Activated B cell treated with CpG ODN at 0.5 μM for 24 hours (primary cell): ENCODE results near the gene TGFB1. TPM values are rescaled to one million over a fixed set of nuclear protein-coding genes. Genes with fewer than 3 reads are reported as not detected.

Source experiments
- ATAC-seq: fragments of 200-7000 bp; cut with Tn5 transposase; one replicate; pipeline ENCODE4 v1.10.0; 2021; ENCODE audit warnings: low read depth, mild to moderate bottlenecking, moderate library complexity
- CTCF ChIA-PET: fragments of 350-600 bp; sonication (Branson Sonifier 250); formaldehyde crosslinking; loops from one replicate; lab custom pipeline; 2021; ENCODE audit warnings: antibody characterized with exemption; lab: Charles Lee
- POLR2A ChIA-PET: fragments of 350-600 bp; sonication (Branson Sonifier 250); formaldehyde crosslinking; loops from one replicate; lab custom pipeline; 2021; ENCODE audit warnings: antibody characterized with exemption; lab: Charles Lee
- DNase-seq: peaks from one replicate; pipeline ENCODE4 v3.0.0; 2022
- H3K27ac Mint-ChIP-seq: one replicate; pipeline ENCODE4 v1.8.0; 2020; ENCODE audit warnings: mixed read lengths
- H3K27me3 Mint-ChIP-seq: one replicate; pipeline ENCODE4 v1.8.0; 2021; ENCODE audit warnings: mixed read lengths
- H3K36me3 Mint-ChIP-seq: one replicate; pipeline ENCODE4 v1.8.0; 2021; ENCODE audit warnings: low read depth, mixed read lengths
- H3K4me1 Mint-ChIP-seq: one replicate; pipeline ENCODE4 v1.8.0; 2021; ENCODE audit warnings: mixed read lengths
- H3K4me3 Mint-ChIP-seq: one replicate; pipeline ENCODE4 v1.8.0; 2020; ENCODE audit warnings: mild to moderate bottlenecking, mixed read lengths
- H3K9me3 Mint-ChIP-seq: one replicate; pipeline ENCODE4 v1.8.0; 2020; ENCODE audit warnings: mixed read lengths
- intact Hi-C: fragments of 100-400 bp; cut with micrococcal nuclease; formaldehyde crosslinking; loops from one replicate; pipeline ENCODE4 v1.15.1; 2024
- total RNA-seq: library from RNA; stranded (reverse); gene quantifications from 2 replicates; pipeline ENCODE4 v1.2.3, GENCODE V29; 2022
- TF ChIP-seq, protein P1 (sequence below): fragments of 200-600 bp; IDR thresholded peaks from one replicate; pipeline ENCODE4 v1.8.0; 2022; ENCODE audit warnings: antibody characterized with exemption, mild to moderate bottlenecking

The TGFB1 gene
- total RNA-seq, 1 donor from 2014 or later: 88.5 TPM

DNA sequence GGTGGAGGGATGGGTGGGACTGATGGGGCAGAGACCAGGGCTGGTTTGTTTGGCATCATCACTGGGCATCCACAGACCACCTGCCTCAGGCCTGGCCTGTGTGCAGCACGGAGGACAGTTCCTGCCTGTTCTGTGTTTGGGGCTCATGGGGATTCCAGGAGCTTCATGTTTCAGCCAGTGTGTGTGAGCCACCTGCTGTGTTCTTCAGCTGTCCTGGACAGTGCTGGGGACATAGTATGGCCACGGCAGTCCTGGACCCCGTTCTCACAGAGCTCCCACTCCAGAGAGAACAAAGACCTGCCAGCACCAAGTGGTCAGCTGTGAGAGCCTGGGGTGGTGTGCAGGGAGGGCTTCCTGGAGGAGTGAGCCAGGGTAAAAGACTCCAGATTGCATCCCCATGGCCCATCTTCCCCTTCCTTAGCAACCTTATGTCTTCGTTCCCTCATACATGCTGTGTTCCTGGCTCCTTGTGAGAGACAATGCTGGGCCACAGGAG lies 45.7 kb downstream of the TGFB1 start:
- Mint-ChIP-seq H3K27me3 (no peaks in the 10 kb centered on the region), H3K4me3 (peak overlapping the region; percentile 99), H3K27ac (peak overlapping the region; percentile 100), H3K36me3 (peaks cover 71% of the 10 kb centered on the region), H3K4me1 (peaks cover 73% of the 10 kb centered on the region), H3K9me3 (no peaks in the 10 kb centered on the region)
- TF ChIP-seq, protein P1, sequence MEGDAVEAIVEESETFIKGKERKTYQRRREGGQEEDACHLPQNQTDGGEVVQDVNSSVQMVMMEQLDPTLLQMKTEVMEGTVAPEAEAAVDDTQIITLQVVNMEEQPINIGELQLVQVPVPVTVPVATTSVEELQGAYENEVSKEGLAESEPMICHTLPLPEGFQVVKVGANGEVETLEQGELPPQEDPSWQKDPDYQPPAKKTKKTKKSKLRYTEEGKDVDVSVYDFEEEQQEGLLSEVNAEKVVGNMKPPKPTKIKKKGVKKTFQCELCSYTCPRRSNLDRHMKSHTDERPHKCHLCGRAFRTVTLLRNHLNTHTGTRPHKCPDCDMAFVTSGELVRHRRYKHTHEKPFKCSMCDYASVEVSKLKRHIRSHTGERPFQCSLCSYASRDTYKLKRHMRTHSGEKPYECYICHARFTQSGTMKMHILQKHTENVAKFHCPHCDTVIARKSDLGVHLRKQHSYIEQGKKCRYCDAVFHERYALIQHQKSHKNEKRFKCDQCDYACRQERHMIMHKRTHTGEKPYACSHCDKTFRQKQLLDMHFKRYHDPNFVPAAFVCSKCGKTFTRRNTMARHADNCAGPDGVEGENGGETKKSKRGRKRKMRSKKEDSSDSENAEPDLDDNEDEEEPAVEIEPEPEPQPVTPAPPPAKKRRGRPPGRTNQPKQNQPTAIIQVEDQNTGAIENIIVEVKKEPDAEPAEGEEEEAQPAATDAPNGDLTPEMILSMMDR: no peak
- POLR2A ChIA-PET: interaction anchor here (0.6 to 7.4 kb wide), 10 partner anchors 10 to 268 kb away, joined by 3 to 76 read pairs (median 10); partner anchors contain the start of genes B9D2, CEACAM21 and HNRNPUL1
- no peak for DNase-seq
- CTCF ChIA-PET: interaction anchor here (0.9 to 5.5 kb wide), 14 partner anchors 9 to 333 kb away, joined by 3 to 45 read pairs (median 4); partner anchors contain the start of genes B9D2 and HNRNPUL1
- ATAC-seq: no peak
- intact Hi-C loops: loop anchor here (1.0 to 5.0 kb wide), 5 partner anchors 11 to 646 kb away; partner anchors contain the start of gene HNRNPUL1

DNA sequence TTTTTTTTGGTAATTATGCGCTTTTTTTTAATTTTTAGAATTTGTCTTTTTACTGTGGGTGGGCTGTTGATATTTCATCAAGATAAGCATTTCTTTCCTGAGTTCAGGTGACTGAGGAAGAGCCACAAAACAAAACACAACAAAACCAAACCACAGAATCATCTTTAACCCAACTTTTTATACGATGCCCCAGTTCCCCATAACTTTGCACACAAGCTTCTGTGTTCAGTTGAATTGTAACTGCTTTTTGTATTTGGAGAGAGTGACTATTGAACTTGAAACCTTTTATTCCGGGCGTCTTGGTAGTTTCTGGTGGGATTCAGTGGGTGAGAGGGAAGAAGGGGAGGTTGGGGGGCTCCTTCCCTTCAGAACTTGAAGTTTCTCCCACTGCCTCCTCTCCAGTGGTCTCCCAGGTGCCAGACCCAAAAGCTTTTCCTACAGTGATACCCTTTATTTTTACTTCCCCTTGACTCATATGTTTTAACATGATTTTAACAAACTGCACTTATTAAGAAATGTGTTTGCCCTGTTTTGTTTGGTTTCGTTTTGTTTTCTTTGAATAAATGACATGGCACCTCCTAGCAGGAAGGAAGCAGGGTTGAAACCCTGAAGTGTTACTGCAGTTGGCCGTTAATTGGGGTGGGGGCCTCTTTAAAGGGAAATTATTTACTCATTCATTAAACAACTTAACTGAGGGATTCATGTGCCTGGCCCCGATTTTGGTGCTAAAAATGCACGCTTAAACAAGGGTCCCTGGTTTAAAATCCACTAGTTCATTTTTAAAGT lies 46.4 kb downstream of the TGFB1 start:
- ChIA-PET CTCF (interaction anchor here (0.8 to 5.5 kb wide), 11 partner anchors 8 to 333 kb away, joined by 3 to 45 read pairs (median 6); partner anchors contain the start of gene HNRNPUL1), POLR2A (interaction anchor here (0.6 to 7.4 kb wide), 6 partner anchors 10 to 103 kb away, joined by 4 to 76 read pairs (median 16); partner anchors contain the start of gene HNRNPUL1)
- peak overlapping the region; percentile 100 for H3K27ac Mint-ChIP-seq
- H3K36me3 Mint-ChIP-seq: peaks cover 71% of the 10 kb centered on the region
- no peaks in the 10 kb centered on the region for H3K9me3 Mint-ChIP-seq
- H3K27me3 Mint-ChIP-seq: no peaks in the 10 kb centered on the region
- H3K4me1 Mint-ChIP-seq: peaks cover 75% of the 10 kb centered on the region
- H3K4me3 Mint-ChIP-seq: peak overlapping the region; percentile 56
- DNase-seq: no peak
- TF ChIP-seq, protein P1: no peak
- intact Hi-C loops: loop anchor here (5.0 kb wide), 1 partner anchor 265 kb away; no protein-coding TSS in a partner anchor
- ATAC-seq: no peak

DNA sequence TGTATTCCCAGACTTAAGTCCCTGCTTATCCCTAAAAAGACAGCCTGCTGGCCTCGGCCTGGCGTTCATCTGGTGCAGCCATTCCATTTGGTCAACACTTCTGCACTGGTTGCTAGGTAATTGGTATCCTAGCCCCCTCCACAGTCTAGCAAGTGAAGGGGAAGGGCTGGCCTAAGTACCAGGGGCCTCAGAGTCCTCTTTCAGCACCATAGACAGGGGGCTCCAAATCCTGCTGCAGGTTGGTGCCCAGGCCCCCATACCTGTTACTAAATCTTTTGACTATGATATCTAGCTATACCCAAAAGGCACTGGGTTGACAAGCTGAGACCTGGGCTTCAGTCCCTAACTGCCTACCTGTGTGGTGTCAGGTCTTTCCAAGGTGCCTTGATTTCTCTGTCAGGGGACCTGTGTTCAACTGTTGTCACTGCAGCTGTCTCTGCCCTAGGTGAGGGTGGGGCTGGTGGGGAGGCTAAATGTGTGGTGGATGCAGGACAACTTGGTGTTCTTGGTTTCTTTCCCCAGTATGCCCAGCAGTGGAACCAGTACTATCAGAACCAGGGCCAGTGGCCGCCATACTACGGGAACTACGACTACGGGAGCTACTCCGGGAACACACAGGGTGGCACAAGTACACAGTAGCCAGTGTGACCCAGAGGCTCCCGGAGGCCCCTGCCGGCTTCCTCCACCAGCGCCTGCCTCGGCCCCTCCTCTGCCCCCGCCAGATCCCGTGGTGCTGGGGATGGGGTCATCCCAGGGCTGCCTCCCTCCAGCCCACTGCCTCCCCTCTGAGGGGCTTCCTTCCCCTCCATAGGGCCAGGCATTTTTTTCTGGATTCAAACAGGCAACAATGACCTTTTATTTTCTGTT lies 47.6 kb downstream of the TGFB1 start:
- H3K36me3 Mint-ChIP-seq: peaks cover 74% of the 10 kb centered on the region

DNA sequence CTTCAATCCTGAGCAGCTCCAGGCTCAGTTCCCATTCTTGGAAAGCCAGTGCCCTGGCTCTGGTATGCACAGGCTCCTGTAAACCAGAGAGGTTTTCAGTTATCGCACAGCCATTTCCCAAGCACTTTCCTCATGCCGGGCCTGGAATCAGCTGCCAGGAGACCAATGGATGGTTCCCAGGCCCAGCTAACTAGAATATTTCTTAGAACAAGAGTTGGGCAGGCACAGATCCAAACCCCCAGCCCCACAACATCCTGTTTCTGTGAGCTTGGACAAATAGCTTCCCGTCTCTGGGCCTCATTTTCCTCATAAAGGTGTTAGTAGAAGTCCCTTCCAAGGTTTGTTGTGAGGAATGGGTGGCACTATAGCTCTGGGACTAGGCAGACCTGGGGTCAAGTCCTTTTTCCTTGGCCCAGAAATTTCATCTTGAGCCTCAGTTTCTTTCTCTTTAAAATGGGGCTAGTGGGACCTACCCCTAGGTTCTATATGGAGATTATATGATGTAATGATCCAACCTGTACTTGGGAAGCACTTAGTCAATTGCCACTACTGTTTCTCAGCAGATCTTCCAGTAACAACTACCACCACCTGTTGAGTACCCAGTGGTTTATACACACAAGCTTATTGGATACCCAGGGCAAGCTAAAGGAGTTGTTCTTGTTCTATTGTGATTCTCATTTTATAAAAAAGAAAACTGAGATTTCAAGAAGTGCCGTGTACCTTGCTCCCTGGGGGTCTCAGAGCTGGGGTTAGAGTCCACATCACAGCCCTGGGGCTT lies 48.8 kb downstream of the TGFB1 start:
- ATAC-seq (no peak), DNase-seq (no peak)
- peaks cover 75% of the 10 kb centered on the region for H3K4me1 Mint-ChIP-seq
- peaks cover 78% of the 10 kb centered on the region for H3K36me3 Mint-ChIP-seq
- ChIA-PET CTCF (interaction anchor here (0.8 to 1.2 kb wide), 3 partner anchors 42 to 100 kb away, joined by 3 to 4 read pairs (median 3); no protein-coding TSS in a partner anchor), POLR2A (interaction anchor here (0.6 to 7.4 kb wide), 4 partner anchors 41 to 135 kb away, joined by 3 to 76 read pairs (median 4); partner anchors contain the start of genes DMAC2 and HNRNPUL1)
- H3K9me3 Mint-ChIP-seq: no peaks in the 10 kb centered on the region
- peak overlapping the region; percentile 87 for H3K27ac Mint-ChIP-seq
- intact Hi-C loops: loop anchor here (5.0 kb wide), 1 partner anchor 267 kb away; no protein-coding TSS in a partner anchor
- no peaks in the 10 kb centered on the region for H3K27me3 Mint-ChIP-seq
- H3K4me3 Mint-ChIP-seq: no peak overlapping the region
- TF ChIP-seq, protein P1: no peak

More for the DNA sequence above, 47.6 kb downstream of the TGFB1 start:
- CTCF ChIA-PET: interaction anchor here (0.6 to 5.5 kb wide), 4 partner anchors 8 to 102 kb away, joined by 3 to 45 read pairs (median 4); no protein-coding TSS in a partner anchor
- DNase-seq (no peak), ATAC-seq (no peak)
- Mint-ChIP-seq H3K4me3 (no peak overlapping the region), H3K4me1 (peaks cover 74% of the 10 kb centered on the region), H3K27me3 (no peaks in the 10 kb centered on the region), H3K27ac (peak overlapping the region; percentile 100), H3K9me3 (no peaks in the 10 kb centered on the region)
- intact Hi-C loops: loop anchor here (5.0 kb wide), 1 partner anchor 266 kb away; no protein-coding TSS in a partner anchor
- POLR2A ChIA-PET: interaction anchor here (0.6 to 7.4 kb wide), 6 partner anchors 9 to 551 kb away, joined by 3 to 76 read pairs (median 4); partner anchors contain the start of genes DMAC2 and HNRNPUL1
- TF ChIP-seq, protein P1: no peak
